Uterus (tissue), 4 donors: ENCODE measurements around the gene HCN2. TPM values are rescaled to one million over a fixed set of nuclear protein-coding genes. Genes with fewer than 3 reads are reported as not detected.

Experiments used
- DNase-seq, 2 donors: peaks; one replicate each; pipeline ENCODE4 v3.0.0-alpha.2; 2019 to 2020
- H3K27ac ChIP-seq, 2 donors: fragments of 200-600 bp; sonication (generic); 1 replicate in 1 of 2; 2 replicates in 1 of 2; pipeline ENCODE4 v1.5.1; 2016 to 2018
- H3K27me3 ChIP-seq, 2 donors: fragments of 200-600 bp; sonication (generic); one replicate each; pipeline ENCODE4 v1.5.1; 2018 to 2019; ENCODE audit warnings: control low read depth in 1 of 2
- H3K36me3 ChIP-seq, 2 donors: fragments of 200-600 bp; sonication (generic); one replicate each; pipeline ENCODE4 v1.5.1; 2019; ENCODE audit warnings: control low read depth in 1 of 2
- H3K4me1 ChIP-seq, 2 donors: fragments of 200-600 bp; sonication (generic); one replicate each; pipeline ENCODE4 v1.5.1; 2018 to 2019; ENCODE audit warnings: control low read depth in 1 of 2
- H3K4me3 ChIP-seq, 2 donors: fragments of 200-600 bp; sonication (generic); 1 replicate in 1 of 2; 2 replicates in 1 of 2; pipeline ENCODE4 v1.5.1; 2018 to 2019; ENCODE audit warnings: mild to moderate bottlenecking in 1 of 2
- H3K9me3 ChIP-seq, 2 donors: fragments of 200-600 bp; sonication (generic); one replicate each; pipeline ENCODE4 v1.5.1; 2019; ENCODE audit warnings: control low read depth in 1 of 2
- POLR2A ChIP-seq, 2 donors: fragments of 450-650 bp; IDR thresholded peaks; one replicate each; pipeline ENCODE4 v1.6.1; 2016; ENCODE audit warnings: antibody characterized with exemption in 2 of 2, mild to moderate bottlenecking in 1 of 2, moderate library complexity in 1 of 2
- intact Hi-C: fragments of 100-400 bp; cut with DNase I; formaldehyde crosslinking; loops from one replicate; pipeline ENCODE4 v1.15.1; 2023; ENCODE audit warnings: low total_unique reads
- total RNA-seq, 4 donors: library from RNA; depleted of rRNA in 3 of 4; stranded (reverse); fragments of >200 nt in 3 of 4; gene quantifications; one replicate each; pipeline versions ENCODE4 v1.1.0 to v1.2.4, GENCODE V29; 2014 to 2023
- TF ChIP-seq, protein P1 (sequence below), 4 experiments: fragments of 200-600 bp in 2 of 4; fragments of 450-650 bp in 2 of 4; sonication (generic) in 2 of 4; IDR thresholded peaks; one replicate each; pipeline ENCODE4 v1.5.1; 2016 to 2019; ENCODE audit warnings: antibody characterized with exemption in 4 of 4, mild to moderate bottlenecking in 2 of 4, moderate library complexity in 1 of 4
- donor health status: DM: yes; HTN: yes; CAD: no.

HCN2 gene
- total RNA-seq, 4 donors from 2014 or later = 0.83 TPM; not detected in 3

DNA sequence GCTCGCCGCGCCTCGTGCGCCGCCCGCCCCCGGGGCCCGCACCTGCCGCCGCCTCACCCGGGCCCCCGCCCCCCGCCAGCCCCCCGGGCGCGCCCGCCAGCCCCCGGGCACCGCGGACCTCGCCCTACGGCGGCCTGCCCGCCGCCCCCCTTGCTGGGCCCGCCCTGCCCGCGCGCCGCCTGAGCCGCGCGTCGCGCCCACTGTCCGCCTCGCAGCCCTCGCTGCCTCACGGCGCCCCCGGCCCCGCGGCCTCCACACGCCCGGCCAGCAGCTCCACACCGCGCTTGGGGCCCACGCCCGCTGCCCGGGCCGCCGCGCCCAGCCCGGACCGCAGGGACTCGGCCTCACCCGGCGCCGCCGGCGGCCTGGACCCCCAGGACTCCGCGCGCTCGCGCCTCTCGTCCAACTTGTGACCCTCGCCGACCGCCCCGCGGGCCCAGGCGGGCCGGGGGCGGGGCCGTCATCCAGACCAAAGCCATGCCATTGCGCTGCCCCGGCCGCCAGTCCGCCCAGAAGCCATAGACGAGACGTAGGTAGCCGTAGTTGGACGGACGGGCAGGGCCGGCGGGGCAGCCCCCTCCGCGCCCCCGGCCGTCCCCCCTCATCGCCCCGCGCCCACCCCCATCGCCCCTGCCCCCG lies 26.5 kb downstream of the HCN2 start:
- no peak for TF ChIP-seq POLR2A (IDR thresholded peaks at IDR 0.05)
- TF ChIP-seq, protein P1, sequence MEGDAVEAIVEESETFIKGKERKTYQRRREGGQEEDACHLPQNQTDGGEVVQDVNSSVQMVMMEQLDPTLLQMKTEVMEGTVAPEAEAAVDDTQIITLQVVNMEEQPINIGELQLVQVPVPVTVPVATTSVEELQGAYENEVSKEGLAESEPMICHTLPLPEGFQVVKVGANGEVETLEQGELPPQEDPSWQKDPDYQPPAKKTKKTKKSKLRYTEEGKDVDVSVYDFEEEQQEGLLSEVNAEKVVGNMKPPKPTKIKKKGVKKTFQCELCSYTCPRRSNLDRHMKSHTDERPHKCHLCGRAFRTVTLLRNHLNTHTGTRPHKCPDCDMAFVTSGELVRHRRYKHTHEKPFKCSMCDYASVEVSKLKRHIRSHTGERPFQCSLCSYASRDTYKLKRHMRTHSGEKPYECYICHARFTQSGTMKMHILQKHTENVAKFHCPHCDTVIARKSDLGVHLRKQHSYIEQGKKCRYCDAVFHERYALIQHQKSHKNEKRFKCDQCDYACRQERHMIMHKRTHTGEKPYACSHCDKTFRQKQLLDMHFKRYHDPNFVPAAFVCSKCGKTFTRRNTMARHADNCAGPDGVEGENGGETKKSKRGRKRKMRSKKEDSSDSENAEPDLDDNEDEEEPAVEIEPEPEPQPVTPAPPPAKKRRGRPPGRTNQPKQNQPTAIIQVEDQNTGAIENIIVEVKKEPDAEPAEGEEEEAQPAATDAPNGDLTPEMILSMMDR (IDR thresholded peaks at IDR 0.05) = no peak
- Histone ChIP-seq H3K36me3 (no peaks in the 10 kb centered on the region), H3K9me3 (no peaks in the 10 kb centered on the region)

DNA sequence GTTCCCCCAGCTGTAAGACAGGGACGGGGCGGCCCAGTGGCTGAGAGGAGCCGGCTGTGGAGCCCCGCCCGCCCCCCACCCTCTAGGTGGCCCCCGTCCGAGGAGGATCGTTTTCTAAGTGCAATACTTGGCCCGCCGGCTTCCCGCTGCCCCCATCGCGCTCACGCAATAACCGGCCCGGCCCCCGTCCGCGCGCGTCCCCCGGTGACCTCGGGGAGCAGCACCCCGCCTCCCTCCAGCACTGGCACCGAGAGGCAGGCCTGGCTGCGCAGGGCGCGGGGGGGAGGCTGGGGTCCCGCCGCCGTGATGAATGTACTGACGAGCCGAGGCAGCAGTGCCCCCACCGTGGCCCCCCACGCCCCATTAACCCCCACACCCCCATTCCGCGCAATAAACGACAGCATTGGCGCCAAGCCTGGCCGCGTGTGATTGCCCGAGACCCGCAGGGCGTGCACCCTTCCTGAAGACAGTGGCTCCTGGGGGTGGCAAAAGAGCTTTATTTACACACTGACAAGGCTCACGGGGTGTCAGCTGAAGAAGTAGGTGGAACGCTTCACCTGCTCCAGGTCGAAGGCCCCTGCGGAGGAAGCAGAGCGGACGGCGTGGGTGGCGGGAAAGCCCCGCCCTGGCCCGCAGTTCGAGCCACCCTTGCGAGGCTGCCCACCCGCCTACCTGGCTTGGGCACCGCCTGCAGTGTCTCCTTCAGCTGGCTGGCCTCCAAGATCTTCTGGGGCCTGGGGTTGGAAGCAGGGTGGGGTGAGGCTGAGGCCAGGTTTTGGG lies 27.3 kb downstream of the HCN2 start:
- H3K27ac ChIP-seq = no peak overlapping the region
- no peaks in the 10 kb centered on the region for H3K36me3 ChIP-seq
- intact Hi-C loops = no loop called here

More for the DNA sequence above, 26.5 kb downstream of the HCN2 start:
- DNase-seq = no peak
- no peak overlapping the region for H3K4me3 ChIP-seq
- intact Hi-C loops = no loop called here
- no peaks in the 10 kb centered on the region for H3K4me1 ChIP-seq
- no peaks in the 10 kb centered on the region for H3K27me3 ChIP-seq
- no peak overlapping the region for H3K27ac ChIP-seq

DNA sequence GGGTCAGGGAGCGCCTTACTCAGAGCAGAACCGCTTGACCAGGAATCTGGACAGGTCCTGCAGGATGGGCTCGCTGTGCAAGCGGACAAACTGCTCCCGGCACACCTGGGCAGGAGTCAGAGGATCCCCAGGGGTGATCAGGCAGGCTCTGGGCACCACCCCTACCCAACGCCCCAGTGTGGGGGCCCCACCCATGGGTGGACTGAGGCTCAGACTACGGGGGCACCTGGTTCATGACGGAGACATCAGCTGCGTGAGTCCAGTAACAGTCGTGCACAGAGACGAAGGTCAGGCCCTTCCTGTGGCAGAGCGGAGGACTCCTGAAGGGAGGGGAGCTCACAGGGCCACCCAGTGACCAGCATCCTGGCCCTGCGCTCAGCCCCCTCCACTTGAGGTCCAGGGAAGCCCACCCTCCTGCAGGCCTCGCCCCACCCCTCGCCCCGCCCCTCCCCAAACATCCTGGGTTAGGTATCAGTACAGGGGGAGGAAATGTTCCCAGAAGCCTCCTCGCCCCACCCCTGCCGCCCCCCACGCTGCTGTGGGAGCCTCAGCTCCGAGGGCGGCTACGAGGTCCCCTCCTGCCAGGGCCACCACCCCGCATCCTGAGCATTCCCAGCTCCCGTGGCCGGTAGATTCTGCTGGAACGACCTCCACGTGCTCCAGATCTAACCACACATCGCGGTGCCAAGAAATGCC lies 28.0 kb downstream of the HCN2 start:
- no peak for DNase-seq
- Histone ChIP-seq H3K27me3 (no peaks in the 10 kb centered on the region), H3K4me3 (no peak overlapping the region), H3K9me3 (no peaks in the 10 kb centered on the region), H3K27ac (no peak overlapping the region), H3K4me1 (no peaks in the 10 kb centered on the region), H3K36me3 (no peaks in the 10 kb centered on the region)
- intact Hi-C loops = no loop called here
- TF ChIP-seq, protein P1 (IDR thresholded peaks at IDR 0.05) = no peak
- no peak for TF ChIP-seq POLR2A (IDR thresholded peaks at IDR 0.05)

More for the DNA sequence above, 27.3 kb downstream of the HCN2 start:
- TF ChIP-seq POLR2A (IDR thresholded peaks at IDR 0.05) = no peak
- TF ChIP-seq, protein P1 (IDR thresholded peaks at IDR 0.05) = no peak
- no peak for DNase-seq
- Histone ChIP-seq H3K4me3 (no peak overlapping the region), H3K27me3 (no peaks in the 10 kb centered on the region), H3K4me1 (no peaks in the 10 kb centered on the region), H3K9me3 (no peaks in the 10 kb centered on the region)

DNA sequence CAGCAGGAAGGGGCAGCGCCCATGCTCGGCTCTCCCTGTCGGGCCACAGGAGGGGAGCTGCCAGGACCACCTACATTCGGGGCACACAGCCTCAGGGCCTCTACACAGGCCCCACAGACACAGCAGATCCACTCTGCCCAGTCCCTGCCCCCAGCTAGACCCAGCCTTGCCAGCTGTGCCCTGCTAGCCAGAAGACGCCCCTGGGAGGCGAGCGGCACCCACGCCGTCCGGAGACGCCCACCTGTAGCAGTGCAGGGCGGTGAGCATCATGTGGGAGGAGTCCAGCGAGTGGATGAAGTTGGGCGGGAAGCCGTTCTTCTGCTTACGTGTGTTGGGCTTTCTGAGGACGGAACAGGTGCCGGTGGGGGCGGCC lies 28.6 kb downstream of the HCN2 start:
- Histone ChIP-seq H3K36me3 (no peaks in the 10 kb centered on the region), H3K9me3 (no peaks in the 10 kb centered on the region), H3K4me1 (no peaks in the 10 kb centered on the region), H3K27ac (no peak overlapping the region), H3K4me3 (no peak overlapping the region), H3K27me3 (no peaks in the 10 kb centered on the region)
- DNase-seq = no peak
- intact Hi-C loops = no loop called here
- TF ChIP-seq, protein P1 (IDR thresholded peaks at IDR 0.05) = no peak
- TF ChIP-seq POLR2A (IDR thresholded peaks at IDR 0.05) = no peak
